ENCODE results near the gene CGB1. TPM values are rescaled to one million over a fixed set of nuclear protein-coding genes. Genes with fewer than 3 reads are reported as not detected.

Gene CGB1
- total and polyA plus RNA-seq, 9 of the 15 experiments (the other 6 are each of a cell fraction or from before 2014, with no cell fraction given): not detected

DNA sequence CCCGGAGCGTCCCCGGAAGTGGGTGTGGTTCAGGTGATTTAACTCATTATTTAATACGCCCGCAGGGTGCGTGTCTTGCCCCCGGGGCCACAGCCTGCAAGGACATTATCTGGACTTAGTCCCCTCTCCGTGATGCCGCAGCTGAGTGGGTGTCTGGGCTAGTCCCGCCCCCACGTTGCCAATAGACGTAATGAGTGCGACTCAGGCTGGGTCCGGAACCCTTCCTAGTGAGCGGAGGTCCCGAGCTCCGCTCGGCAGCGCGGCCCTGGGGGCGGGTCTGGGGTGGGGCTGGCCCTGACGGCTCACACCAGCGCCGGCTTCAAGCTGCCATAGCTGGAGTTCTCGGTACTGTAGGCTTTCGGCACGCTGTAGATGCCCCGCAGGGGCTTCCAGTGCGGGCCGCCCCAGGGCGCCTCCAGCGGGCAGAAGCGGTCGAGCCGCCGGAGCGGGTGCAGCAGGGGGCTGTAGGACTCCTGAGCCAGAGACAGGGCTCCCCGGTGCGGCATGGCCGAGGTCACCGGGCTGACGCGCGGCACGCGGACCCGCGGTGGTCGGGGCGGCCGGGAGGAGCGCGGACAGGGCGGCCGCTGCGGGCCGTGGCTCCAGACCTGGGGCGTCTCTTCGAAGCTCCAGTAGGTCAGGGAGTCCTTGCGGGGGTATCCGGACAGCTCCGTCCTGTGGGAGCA, 18.9 kb downstream of the CGB1 start (continued):
- TF ChIP-seq, protein P1, sequence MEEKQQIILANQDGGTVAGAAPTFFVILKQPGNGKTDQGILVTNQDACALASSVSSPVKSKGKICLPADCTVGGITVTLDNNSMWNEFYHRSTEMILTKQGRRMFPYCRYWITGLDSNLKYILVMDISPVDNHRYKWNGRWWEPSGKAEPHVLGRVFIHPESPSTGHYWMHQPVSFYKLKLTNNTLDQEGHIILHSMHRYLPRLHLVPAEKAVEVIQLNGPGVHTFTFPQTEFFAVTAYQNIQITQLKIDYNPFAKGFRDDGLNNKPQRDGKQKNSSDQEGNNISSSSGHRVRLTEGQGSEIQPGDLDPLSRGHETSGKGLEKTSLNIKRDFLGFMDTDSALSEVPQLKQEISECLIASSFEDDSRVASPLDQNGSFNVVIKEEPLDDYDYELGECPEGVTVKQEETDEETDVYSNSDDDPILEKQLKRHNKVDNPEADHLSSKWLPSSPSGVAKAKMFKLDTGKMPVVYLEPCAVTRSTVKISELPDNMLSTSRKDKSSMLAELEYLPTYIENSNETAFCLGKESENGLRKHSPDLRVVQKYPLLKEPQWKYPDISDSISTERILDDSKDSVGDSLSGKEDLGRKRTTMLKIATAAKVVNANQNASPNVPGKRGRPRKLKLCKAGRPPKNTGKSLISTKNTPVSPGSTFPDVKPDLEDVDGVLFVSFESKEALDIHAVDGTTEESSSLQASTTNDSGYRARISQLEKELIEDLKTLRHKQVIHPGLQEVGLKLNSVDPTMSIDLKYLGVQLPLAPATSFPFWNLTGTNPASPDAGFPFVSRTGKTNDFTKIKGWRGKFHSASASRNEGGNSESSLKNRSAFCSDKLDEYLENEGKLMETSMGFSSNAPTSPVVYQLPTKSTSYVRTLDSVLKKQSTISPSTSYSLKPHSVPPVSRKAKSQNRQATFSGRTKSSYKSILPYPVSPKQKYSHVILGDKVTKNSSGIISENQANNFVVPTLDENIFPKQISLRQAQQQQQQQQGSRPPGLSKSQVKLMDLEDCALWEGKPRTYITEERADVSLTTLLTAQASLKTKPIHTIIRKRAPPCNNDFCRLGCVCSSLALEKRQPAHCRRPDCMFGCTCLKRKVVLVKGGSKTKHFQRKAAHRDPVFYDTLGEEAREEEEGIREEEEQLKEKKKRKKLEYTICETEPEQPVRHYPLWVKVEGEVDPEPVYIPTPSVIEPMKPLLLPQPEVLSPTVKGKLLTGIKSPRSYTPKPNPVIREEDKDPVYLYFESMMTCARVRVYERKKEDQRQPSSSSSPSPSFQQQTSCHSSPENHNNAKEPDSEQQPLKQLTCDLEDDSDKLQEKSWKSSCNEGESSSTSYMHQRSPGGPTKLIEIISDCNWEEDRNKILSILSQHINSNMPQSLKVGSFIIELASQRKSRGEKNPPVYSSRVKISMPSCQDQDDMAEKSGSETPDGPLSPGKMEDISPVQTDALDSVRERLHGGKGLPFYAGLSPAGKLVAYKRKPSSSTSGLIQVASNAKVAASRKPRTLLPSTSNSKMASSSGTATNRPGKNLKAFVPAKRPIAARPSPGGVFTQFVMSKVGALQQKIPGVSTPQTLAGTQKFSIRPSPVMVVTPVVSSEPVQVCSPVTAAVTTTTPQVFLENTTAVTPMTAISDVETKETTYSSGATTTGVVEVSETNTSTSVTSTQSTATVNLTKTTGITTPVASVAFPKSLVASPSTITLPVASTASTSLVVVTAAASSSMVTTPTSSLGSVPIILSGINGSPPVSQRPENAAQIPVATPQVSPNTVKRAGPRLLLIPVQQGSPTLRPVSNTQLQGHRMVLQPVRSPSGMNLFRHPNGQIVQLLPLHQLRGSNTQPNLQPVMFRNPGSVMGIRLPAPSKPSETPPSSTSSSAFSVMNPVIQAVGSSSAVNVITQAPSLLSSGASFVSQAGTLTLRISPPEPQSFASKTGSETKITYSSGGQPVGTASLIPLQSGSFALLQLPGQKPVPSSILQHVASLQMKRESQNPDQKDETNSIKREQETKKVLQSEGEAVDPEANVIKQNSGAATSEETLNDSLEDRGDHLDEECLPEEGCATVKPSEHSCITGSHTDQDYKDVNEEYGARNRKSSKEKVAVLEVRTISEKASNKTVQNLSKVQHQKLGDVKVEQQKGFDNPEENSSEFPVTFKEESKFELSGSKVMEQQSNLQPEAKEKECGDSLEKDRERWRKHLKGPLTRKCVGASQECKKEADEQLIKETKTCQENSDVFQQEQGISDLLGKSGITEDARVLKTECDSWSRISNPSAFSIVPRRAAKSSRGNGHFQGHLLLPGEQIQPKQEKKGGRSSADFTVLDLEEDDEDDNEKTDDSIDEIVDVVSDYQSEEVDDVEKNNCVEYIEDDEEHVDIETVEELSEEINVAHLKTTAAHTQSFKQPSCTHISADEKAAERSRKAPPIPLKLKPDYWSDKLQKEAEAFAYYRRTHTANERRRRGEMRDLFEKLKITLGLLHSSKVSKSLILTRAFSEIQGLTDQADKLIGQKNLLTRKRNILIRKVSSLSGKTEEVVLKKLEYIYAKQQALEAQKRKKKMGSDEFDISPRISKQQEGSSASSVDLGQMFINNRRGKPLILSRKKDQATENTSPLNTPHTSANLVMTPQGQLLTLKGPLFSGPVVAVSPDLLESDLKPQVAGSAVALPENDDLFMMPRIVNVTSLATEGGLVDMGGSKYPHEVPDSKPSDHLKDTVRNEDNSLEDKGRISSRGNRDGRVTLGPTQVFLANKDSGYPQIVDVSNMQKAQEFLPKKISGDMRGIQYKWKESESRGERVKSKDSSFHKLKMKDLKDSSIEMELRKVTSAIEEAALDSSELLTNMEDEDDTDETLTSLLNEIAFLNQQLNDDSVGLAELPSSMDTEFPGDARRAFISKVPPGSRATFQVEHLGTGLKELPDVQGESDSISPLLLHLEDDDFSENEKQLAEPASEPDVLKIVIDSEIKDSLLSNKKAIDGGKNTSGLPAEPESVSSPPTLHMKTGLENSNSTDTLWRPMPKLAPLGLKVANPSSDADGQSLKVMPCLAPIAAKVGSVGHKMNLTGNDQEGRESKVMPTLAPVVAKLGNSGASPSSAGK (IDR thresholded peaks at IDR 0.05): peak; percentile 47; the same call in 1 of the 2 replicates
- TF ChIP-seq, protein P2, sequence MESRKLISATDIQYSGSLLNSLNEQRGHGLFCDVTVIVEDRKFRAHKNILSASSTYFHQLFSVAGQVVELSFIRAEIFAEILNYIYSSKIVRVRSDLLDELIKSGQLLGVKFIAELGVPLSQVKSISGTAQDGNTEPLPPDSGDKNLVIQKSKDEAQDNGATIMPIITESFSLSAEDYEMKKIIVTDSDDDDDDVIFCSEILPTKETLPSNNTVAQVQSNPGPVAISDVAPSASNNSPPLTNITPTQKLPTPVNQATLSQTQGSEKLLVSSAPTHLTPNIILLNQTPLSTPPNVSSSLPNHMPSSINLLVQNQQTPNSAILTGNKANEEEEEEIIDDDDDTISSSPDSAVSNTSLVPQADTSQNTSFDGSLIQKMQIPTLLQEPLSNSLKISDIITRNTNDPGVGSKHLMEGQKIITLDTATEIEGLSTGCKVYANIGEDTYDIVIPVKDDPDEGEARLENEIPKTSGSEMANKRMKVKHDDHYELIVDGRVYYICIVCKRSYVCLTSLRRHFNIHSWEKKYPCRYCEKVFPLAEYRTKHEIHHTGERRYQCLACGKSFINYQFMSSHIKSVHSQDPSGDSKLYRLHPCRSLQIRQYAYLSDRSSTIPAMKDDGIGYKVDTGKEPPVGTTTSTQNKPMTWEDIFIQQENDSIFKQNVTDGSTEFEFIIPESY (CRISPR knock-in tag; IDR thresholded peaks at IDR 0.05): peak; percentile 74
- TF ChIP-seq CREB1 (IDR thresholded peaks at IDR 0.05): peak; percentile 77
- peak; percentile 57; the same call in 1 of the 2 replicates for TF ChIP-seq CREB1 (CRISPR knock-in tag; IDR thresholded peaks at IDR 0.05)
- TF ChIP-seq, protein P3, sequence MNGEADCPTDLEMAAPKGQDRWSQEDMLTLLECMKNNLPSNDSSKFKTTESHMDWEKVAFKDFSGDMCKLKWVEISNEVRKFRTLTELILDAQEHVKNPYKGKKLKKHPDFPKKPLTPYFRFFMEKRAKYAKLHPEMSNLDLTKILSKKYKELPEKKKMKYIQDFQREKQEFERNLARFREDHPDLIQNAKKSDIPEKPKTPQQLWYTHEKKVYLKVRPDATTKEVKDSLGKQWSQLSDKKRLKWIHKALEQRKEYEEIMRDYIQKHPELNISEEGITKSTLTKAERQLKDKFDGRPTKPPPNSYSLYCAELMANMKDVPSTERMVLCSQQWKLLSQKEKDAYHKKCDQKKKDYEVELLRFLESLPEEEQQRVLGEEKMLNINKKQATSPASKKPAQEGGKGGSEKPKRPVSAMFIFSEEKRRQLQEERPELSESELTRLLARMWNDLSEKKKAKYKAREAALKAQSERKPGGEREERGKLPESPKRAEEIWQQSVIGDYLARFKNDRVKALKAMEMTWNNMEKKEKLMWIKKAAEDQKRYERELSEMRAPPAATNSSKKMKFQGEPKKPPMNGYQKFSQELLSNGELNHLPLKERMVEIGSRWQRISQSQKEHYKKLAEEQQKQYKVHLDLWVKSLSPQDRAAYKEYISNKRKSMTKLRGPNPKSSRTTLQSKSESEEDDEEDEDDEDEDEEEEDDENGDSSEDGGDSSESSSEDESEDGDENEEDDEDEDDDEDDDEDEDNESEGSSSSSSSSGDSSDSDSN (IDR thresholded peaks at IDR 0.05; ENCODE audit: borderline replicate concordance in 1 of 2, low read depth in 2 of 2, low read length in 2 of 2): peak in 1 of 2 experiments; percentile 77; a peak in 1 of 4 replicates
- TF ChIP-seq RB1 (IDR thresholded peaks at IDR 0.05; ENCODE audit: low read depth): no peak
- no peak for TF ChIP-seq LARP7 (IDR thresholded peaks at IDR 0.05)
- peak; percentile 73; the same call in 1 of the 2 replicates for TF ChIP-seq ERF (CRISPR knock-in tag; IDR thresholded peaks at IDR 0.05)
- TF ChIP-seq FOXP1 (CRISPR knock-in tag; IDR thresholded peaks at IDR 0.05): 0 out of 2 replicates have a peak, but pooled peaks have one; percentile 39
- 0 out of 2 replicates have a peak, but pooled peaks have one; percentile 33 for TF ChIP-seq ELF2 (CRISPR knock-in tag; IDR thresholded peaks at IDR 0.05)
- TF ChIP-seq POLR2B (IDR thresholded peaks at IDR 0.05; ENCODE audit: low read depth, partially characterized antibody): peak; percentile 26

Data from K562 (cell line).